Measurements from ENCODE around the gene KPNA6.

DNA sequence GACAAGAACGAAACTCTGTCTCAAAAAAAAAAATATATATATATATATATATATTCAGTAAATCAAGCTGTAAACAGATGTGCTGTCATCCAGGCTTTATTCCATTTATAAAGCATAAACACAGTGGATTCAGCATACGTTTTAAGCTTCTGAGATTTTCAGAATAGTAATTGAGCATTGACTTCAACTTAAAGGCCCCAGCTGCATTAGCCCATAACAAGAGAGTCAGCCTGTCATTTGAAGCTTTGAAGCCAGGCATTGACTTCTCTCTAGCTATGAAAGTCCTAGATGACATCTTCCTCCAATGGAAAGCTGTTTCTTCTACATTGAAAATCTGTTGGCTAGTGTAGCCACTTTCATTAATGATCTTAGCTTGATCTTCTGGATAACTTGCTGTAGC is 6.6 kb downstream of the KPNA6 start:
- no peak for TF ChIP-seq POLR2AphosphoS5 (IDR thresholded peaks at IDR 0.05; ENCODE audit: insufficient read depth in 1 of 2, low read depth in 1 of 2)
- TF ChIP-seq, protein P1, sequence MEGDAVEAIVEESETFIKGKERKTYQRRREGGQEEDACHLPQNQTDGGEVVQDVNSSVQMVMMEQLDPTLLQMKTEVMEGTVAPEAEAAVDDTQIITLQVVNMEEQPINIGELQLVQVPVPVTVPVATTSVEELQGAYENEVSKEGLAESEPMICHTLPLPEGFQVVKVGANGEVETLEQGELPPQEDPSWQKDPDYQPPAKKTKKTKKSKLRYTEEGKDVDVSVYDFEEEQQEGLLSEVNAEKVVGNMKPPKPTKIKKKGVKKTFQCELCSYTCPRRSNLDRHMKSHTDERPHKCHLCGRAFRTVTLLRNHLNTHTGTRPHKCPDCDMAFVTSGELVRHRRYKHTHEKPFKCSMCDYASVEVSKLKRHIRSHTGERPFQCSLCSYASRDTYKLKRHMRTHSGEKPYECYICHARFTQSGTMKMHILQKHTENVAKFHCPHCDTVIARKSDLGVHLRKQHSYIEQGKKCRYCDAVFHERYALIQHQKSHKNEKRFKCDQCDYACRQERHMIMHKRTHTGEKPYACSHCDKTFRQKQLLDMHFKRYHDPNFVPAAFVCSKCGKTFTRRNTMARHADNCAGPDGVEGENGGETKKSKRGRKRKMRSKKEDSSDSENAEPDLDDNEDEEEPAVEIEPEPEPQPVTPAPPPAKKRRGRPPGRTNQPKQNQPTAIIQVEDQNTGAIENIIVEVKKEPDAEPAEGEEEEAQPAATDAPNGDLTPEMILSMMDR (IDR thresholded peaks at IDR 0.05), result no peak
- TF ChIP-seq POLR2A (IDR thresholded peaks at IDR 0.05), result no peak

All from vagina (tissue), 2 donors.